Coronary artery (tissue), 2 donors: Measurements from ENCODE around the gene MYL6B.

Experiments
- DNase-seq: peaks from one replicate; pipeline ENCODE4 v3.0.0-alpha.2; 2017; ENCODE audit warnings: low spot score
- H3K27ac ChIP-seq, 2 donors: fragments of 200-600 bp; sonication (generic); one replicate each; pipeline ENCODE4 v1.5.1; 2016 to 2019
- H3K4me3 ChIP-seq: fragments of 200-600 bp; sonication (generic); 2 replicates; pipeline ENCODE4 v1.5.1; 2016; ENCODE audit warnings: mild to moderate bottlenecking, moderate library complexity
- TF ChIP-seq, protein P1 (sequence below): fragments of 200-600 bp; sonication (generic); IDR thresholded peaks from one replicate; pipeline ENCODE4 v1.5.1; 2019; ENCODE audit warnings: antibody characterized with exemption

MYL6B gene

DNA sequence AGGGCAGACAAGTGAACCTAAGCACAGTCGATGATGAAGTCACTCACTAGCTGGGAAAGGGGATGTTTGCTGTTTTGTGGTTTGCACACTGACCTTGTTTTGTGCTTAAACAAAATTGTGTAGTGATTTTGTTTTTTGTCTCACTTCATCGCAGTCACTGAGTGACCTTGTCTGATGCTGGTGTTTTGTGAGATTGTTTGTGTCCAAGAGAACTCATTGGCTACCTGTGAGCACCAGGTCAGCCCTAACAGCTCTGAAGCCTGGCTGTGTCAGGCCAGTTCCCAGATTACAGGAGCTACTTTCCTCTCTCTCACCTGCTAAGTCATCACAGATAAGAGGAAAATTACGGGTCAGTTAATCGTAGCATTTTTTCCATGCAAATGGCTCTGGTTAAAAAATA lies 28.3 kb upstream of the MYL6B start:
- TF ChIP-seq, protein P1, sequence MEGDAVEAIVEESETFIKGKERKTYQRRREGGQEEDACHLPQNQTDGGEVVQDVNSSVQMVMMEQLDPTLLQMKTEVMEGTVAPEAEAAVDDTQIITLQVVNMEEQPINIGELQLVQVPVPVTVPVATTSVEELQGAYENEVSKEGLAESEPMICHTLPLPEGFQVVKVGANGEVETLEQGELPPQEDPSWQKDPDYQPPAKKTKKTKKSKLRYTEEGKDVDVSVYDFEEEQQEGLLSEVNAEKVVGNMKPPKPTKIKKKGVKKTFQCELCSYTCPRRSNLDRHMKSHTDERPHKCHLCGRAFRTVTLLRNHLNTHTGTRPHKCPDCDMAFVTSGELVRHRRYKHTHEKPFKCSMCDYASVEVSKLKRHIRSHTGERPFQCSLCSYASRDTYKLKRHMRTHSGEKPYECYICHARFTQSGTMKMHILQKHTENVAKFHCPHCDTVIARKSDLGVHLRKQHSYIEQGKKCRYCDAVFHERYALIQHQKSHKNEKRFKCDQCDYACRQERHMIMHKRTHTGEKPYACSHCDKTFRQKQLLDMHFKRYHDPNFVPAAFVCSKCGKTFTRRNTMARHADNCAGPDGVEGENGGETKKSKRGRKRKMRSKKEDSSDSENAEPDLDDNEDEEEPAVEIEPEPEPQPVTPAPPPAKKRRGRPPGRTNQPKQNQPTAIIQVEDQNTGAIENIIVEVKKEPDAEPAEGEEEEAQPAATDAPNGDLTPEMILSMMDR: no peak
- no peak for DNase-seq
- no peak overlapping the region for H3K4me3 ChIP-seq
- H3K27ac ChIP-seq: no peak overlapping the region

DNA sequence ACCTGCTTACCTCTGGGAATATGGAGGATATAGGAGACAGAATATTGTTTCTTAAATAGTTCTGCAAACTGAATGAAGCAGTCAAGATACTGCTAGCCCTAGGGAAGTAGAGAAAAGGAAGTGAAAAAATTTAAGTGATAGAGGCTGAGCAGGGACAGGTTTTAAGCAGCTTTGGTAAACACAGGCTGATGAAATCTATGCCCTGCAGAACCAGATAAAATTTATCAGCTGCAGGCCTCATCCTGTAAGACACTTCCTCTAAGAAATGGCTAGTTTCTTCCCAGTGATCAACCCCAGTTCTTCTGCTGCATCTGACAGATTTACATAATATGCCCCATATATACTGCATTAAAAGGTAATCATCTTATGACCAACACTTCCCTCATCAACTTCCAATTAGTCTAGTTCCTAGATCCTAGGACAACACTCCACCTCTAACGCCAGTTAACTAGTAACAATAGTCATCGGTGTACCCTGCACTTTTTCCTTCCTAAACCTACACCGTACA lies 25.6 kb upstream of the MYL6B start:
- Histone ChIP-seq H3K27ac (peak overlapping the region; percentile 82 to 86), H3K4me3 (peak overlapping the region; percentile 61)
- TF ChIP-seq, protein P1: no peak
- DNase-seq: no peak

DNA sequence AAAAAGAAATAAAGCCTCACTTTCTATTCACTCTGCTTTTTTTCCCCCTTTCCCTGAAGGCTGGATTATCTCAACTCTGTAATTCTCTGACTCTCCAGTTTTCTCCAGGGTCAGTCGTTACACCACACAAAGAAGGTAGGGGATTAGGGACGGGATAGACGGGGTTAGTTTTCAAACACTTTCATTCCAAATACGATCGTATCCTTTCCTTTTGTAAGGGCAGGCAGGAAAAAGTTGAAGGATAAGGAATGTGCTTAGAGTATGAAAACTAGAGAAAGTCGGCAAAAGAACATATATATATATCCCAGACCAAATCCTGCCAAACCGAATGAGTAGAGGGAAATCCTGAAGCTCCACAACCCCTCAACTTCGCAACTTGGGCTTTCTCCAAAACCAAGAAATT lies 24.9 kb upstream of the MYL6B start:
- TF ChIP-seq, protein P1: no peak
- no peak for DNase-seq
- Histone ChIP-seq H3K27ac (peak overlapping the region; percentile 82 to 86), H3K4me3 (peak overlapping the region; percentile 61)

DNA sequence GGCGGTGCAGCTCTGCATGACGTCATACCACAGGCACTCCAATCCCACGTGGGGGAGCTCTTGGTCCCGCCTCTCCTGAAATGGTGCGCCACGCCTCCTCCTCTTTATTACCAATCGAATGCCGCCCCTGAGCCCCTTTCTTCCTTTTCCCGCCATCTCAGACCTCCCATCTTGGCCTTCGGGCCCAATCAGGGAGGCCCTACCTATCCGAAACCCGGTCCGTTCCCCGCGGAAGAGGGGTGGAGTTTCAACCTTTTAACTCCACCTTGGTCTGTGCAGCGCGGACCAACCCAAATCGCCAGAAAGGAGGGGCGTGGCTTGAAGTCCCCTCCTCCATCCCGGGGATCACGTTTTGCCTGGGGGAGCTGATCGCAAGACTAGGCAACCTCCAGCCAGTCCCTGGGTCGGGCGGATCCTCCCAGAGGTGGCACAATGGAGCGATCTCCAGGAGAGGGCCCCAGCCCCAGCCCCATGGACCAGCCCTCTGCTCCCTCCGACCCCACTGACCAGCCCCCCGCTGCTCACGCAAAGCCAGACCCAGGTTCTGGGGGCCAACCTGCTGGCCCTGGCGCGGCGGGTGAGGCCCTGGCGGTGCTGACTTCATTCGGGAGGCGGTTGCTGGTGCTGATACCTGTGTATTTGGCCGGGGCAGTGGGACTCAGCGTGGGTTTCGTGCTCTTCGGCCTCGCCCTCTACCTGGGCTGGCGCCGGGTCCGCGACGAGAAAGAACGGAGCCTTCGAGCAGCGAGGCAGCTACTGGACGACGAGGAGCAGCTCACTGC lies 24.3 kb upstream of the MYL6B start, which contains the start of gene ESYT1:
TSS of gene ESYT1 (plus strand) at position 380 of the 782 bp plus-strand sequence. CDS start at position 433, 53 bp downstream.
- TF ChIP-seq, protein P1: no peak
- peak; percentile 100 for DNase-seq
- Histone ChIP-seq H3K4me3 (peak within 1 kb of the TSS; percentile 96), H3K27ac (peak within 1 kb of the TSS; percentile 91 to 98)

- DNase-seq: no peak
- Histone ChIP-seq H3K4me3 (peak overlapping the region; percentile 96), H3K27ac (peak overlapping the region; percentile 91 to 98)
- TF ChIP-seq, protein P1: no peak
Observed at GRCh38 chr12:56128670-56129205, 23.6 kb upstream of the MYL6B start.

GRCh38 chr12:56129206-56129941 lies 23.0 kb upstream of the MYL6B start:
- TF ChIP-seq, protein P1: no peak
- peak overlapping the region; percentile 96 for H3K4me3 ChIP-seq
- DNase-seq: peak; percentile 83
- peak overlapping the region; percentile 91 to 98 for H3K27ac ChIP-seq
